Anterior cingulate cortex (tissue), 58 donors: ENCODE data around the gene PLCL1.

Experiments
- DNase-seq, 58 donors: peaks; one replicate each; lab custom pipeline; 2025; lab: John Stamatoyannopoulos, UW

PLCL1 gene

GRCh38 chr2:197944416-197945096, 140.2 kb downstream of the PLCL1 start:
- no peak for DNase-seq

DNA sequence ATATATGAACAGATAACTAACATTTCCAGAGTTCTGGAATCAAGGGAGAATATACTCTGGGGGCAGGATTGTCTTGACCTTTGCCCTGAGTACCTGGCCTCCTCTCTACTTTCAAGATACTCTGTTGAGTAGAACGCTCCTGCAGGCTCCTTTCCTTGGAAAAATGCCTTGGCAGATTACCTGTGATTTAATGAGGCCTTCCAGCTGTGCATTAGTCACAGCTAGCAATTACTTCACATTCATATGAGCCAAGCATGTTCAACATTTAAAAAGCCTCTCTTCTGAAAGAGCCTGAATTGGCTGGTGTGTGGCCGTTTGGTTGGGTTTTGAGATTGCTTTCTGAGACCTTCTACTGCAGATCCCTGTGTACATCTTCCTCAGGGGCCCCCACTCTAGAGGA, 142.2 kb downstream of the PLCL1 start:
- DNase-seq, result no peak

- DNase-seq, result no peak
These were observed 142.9 kb downstream of the PLCL1 start for GRCh38 chr2:197947219-197947757.

GRCh38 chr2:197949224-197949623, 144.8 kb downstream of the PLCL1 start:
- no peak for DNase-seq

- DNase-seq, result no peak
These were observed 145.6 kb downstream of the PLCL1 start for GRCh38 chr2:197950006-197950405.

GRCh38 chr2:197950724-197951123, 146.3 kb downstream of the PLCL1 start:
- no peak for DNase-seq

GRCh38 chr2:197952540-197953202, 148.3 kb downstream of the PLCL1 start:
- DNase-seq, result no peak

GRCh38 chr2:197954328-197954727, 149.9 kb downstream of the PLCL1 start:
- no peak for DNase-seq

DNA sequence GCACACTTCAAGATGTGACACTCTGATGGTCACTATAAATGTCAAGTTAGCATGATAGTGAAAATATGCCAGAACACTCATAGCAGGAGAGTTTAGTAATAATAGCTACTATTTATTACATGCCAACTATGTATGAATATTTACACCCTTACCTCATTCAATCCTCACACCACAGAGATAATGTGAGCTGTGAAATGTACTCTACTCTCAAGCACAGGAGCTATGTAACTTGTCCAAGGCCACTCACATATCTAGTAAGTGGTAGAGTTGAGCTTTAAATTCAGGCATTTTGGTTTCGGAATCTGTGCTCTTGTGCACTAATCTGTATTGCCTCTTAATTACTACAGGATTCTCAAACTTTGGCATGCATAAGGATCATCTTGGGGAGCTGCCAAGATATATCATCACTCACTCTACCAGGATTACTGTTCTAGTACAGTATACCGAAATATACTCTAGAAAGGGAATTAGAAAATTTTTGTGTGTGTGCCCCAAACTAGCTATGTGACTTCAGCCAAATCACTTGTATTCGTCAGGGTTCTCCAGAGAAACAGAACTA, 154.3 kb downstream of the PLCL1 start:
- no peak for DNase-seq

DNA sequence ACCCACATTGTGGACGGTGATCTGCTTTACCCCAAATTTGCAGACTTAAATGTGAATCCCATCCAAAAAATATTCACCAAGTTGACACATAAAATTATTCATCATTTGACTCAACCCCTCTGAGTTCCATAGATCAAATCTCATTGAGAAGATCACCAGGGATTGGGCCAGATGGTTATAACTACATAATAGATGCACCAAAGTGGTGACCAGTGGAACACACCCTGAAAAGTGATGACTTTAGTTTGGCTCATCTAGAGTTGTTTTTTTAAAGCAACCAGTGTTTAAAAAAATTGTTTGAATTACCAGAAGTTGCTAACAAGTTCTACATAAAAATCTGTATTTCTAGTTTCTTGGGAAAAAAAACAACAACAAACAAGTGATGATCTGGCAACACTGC, 155.0 kb downstream of the PLCL1 start:
- no peak for DNase-seq

- DNase-seq, result no peak
These were observed 156.4 kb downstream of the PLCL1 start for GRCh38 chr2:197960786-197961185.

GRCh38 chr2:197964720-197965119, 160.3 kb downstream of the PLCL1 start:
- no peak for DNase-seq

DNA sequence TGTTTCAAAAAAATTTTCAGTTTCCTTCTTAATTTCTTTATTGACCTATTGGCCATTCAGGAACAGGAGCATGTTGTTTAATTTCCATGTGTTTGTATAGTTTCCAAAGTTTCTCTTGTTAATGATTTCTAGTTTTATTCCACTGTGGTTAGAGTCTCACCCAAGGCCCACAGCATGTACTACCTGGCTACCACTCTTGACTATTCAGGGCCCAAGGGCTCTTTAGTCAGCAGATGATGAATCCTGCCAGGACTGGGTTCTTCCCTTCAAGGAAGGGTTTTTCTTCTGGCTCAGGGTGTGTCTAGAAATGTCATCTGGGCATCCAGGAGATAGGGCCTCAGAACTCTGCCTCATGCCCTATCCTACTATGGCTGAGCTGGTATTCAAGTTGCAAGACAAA, 161.4 kb downstream of the PLCL1 start:
- DNase-seq, result no peak

DNA sequence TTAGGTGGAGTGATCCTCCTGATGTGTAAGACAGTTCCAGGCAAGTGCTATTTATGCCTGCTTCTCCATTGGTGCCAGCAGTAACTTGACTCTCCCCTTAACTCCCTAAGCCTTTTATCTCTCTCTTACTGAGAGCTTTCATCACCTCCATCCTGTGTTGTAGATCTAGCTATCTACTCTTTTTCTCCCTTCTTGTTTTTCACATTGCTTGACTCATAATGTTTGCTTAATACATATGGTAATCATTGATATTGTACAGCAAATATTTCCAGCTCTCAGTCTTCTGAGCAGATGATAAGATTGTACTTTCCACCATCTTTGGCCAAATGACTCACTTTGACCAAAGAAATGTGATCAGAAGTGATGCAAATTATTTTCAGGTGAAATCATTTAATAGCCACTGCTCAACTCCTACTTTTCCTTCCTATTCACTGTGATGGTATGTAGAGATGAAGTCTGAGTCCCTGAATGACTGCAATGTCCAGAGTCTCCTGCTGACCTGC, 165.0 kb downstream of the PLCL1 start:
- DNase-seq, result no peak

DNA sequence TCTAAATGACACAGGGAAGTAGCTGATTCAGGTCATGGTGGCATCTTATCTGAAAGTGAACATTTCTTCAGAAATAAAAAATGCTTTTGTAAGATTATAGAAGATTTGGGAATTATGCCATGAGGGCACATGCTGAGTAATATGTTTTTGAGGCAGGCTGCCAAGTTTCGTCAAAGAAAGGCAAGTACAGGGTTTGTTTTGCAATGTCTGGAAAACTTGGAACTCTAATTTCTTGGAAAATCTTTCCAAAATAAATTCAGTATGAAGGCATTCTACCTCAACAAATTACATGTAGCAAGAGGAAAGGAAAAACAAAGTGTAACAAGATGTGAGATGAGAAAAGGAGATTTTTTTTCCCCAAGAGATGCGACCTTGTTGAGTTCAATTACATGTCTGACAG, 167.7 kb downstream of the PLCL1 start:
- peak in 2 of 58 donors; percentile 0 to 21 for DNase-seq

DNA sequence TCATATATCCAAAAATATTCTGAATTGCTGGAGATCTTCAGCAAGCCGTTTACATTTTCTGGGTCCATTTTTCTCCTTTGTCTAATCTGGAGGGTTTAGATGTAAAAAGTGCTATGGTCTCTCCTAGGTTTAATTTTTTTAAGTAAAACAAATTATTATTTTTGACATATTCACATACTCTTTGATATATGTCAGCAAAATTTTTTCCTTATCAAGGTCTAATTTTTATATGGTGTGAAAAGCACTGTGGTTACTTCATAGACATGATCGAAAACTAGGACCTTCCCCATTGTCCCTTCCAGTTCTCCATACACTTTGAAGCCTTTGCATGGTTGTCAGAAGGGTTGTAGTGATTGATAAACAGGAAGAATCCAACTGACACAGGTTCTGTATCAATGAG, 168.2 kb downstream of the PLCL1 start:
- DNase-seq, result no peak

- no peak for DNase-seq
These were observed 169.4 kb downstream of the PLCL1 start for GRCh38 chr2:197973772-197974171.

GRCh38 chr2:197975931-197976519, 171.6 kb downstream of the PLCL1 start:
- no peak for DNase-seq

DNA sequence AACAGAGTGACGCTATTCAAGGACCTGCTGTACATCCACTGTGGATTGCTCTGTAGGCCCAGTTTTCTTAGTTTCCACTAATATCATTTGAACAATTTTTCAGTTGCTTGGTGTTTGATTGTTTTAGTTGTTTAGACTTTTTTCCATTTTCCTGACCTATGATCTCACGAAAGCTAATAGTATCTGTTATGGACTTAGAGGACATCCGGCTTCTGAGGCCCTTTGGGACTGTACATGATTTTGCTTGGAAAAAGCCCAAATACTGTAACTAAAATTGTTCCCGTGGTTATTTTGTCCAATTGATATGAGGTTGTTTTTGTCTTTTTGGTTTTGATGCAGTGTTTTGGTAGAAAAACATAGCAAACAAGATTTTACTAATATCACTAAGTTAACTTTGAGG, 174.6 kb downstream of the PLCL1 start:
- DNase-seq, result no peak

DNA sequence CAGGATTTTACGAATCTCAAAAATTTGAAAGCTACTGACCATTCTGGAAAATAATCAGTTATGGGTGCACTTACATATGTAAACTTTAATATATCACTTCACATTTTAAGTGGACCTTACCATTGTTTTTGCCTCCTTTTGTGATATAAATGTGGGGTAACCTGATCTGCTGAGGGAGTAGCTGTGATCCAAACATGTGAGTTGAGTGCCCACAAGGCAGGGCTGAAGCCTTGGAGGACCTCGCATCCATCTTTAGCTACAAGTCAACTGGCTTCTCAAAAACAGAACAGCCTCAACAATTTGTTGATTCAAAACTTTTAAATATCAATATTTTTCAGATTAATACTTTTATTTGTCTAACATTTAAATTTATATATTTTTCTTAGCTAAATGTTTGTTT, 178.2 kb downstream of the PLCL1 start:
- no peak for DNase-seq

- no peak for DNase-seq
These were observed 180.7 kb downstream of the PLCL1 start for GRCh38 chr2:197985029-197985638.
